ENCODE data around the gene ZNF679. TPM values are rescaled to one million over a fixed set of nuclear protein-coding genes. Genes with fewer than 3 reads are reported as not detected.
"Not testable (repeated sequence)": the region's sequence is repeated elsewhere in the genome, so short reads cannot be mapped to it uniquely, and the experiment has no call there.

The ZNF679 gene
- total RNA-seq, 1 experiment from 2014 or later, result not detected

DNA sequence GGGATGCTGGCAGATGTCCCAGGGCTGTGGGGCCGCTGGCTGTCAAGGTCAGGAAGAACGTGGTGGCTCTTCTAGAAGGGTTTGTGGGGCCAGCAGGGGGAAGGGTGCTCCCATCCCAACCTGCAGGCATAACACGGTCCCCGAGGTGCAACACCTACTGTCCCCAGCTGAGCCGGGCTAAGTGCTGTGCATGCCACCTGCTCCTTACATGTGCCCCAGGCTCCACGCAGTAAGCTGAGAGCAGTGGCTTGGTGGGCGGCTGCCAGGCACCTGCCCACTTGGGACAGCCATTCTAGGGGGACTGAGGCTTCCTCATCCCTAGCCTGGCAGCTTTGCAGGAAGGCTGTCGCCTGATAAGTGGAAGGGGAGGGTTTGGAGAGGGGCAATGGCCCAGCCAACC, 35.5 kb upstream of the ZNF679 start:
- ChIA-PET CTCF (no interaction called here), POLR2A (ENCODE audit: unreplicated experiment) (no interaction called here)
- intact Hi-C loops (cut with micrococcal nuclease; ENCODE audit: unreplicated experiment), result no loop called here
- Histone ChIP-seq H2AFZ (no peak overlapping the region), H4K20me1 (ENCODE audit: insufficient read depth) (no peaks in the 10 kb centered on the region), H3K4me3 (no peak overlapping the region), H3K4me1 (replicated peaks; ENCODE audit: insufficient read depth) (no peaks in the 10 kb centered on the region), H3K9me2 (ENCODE audit: insufficient read depth) (no peaks in the 10 kb centered on the region), H3K27me3 (ENCODE audit: insufficient read depth, low read depth) (no peaks in the 10 kb centered on the region), H3K27ac (no peak overlapping the region), H3K36me3 (ENCODE audit: low read depth) (no peaks in the 10 kb centered on the region), H3K79me2 (ENCODE audit: low read depth) (no peaks in the 10 kb centered on the region), H3K9me3 (ENCODE audit: insufficient read depth, low read depth) (no peaks in the 10 kb centered on the region), H3F3A (ENCODE audit: insufficient read depth, low read depth) (no peaks in the 10 kb centered on the region), H3K4me2 (no peak overlapping the region)
- DNase-seq, result no peak
- BruUV-seq (replicated peaks), result no TSS peak
- no peak for TF ChIP-seq EZH2 (IDR thresholded peaks at IDR 0.05; ENCODE audit: low read depth)
- TF ChIP-seq, protein P1, sequence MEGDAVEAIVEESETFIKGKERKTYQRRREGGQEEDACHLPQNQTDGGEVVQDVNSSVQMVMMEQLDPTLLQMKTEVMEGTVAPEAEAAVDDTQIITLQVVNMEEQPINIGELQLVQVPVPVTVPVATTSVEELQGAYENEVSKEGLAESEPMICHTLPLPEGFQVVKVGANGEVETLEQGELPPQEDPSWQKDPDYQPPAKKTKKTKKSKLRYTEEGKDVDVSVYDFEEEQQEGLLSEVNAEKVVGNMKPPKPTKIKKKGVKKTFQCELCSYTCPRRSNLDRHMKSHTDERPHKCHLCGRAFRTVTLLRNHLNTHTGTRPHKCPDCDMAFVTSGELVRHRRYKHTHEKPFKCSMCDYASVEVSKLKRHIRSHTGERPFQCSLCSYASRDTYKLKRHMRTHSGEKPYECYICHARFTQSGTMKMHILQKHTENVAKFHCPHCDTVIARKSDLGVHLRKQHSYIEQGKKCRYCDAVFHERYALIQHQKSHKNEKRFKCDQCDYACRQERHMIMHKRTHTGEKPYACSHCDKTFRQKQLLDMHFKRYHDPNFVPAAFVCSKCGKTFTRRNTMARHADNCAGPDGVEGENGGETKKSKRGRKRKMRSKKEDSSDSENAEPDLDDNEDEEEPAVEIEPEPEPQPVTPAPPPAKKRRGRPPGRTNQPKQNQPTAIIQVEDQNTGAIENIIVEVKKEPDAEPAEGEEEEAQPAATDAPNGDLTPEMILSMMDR (conservative IDR thresholded peaks at IDR 0.05), result no peak

GRCh38 chr7:64206903-64207302, 21.4 kb upstream of the ZNF679 start, which contains the start of gene ZNF735:
ZNF735 (plus strand) TSS chr7:64207203; CDS start chr7:64207203, 0 bp downstream.
- H3K79me2 ChIP-seq (ENCODE audit: low read depth), result no peaks in the 10 kb centered on the region
- TF ChIP-seq EZH2 (IDR thresholded peaks at IDR 0.05; ENCODE audit: low read depth), result no peak
- TF ChIP-seq, protein P1 (conservative IDR thresholded peaks at IDR 0.05), result no peak
- H4K20me1 ChIP-seq (ENCODE audit: insufficient read depth), result no peaks in the 10 kb centered on the region
- no peaks in the 10 kb centered on the region for H3K4me1 ChIP-seq (replicated peaks; ENCODE audit: insufficient read depth)
- H3K27me3 ChIP-seq (ENCODE audit: insufficient read depth, low read depth), result no peaks in the 10 kb centered on the region
- H3K36me3 ChIP-seq (ENCODE audit: low read depth), result no peaks in the 10 kb centered on the region
- no peak within 1 kb of the TSS for H3K4me3 ChIP-seq
- H3K27ac ChIP-seq, result no peak within 1 kb of the TSS
- H3K9me2 ChIP-seq (ENCODE audit: insufficient read depth), result no peaks in the 10 kb centered on the region
- no peak for DNase-seq
- H3F3A ChIP-seq (ENCODE audit: insufficient read depth, low read depth), result no peaks in the 10 kb centered on the region
- H2AFZ ChIP-seq, result no peak within 1 kb of the TSS
- BruUV-seq (replicated peaks), result no TSS peak
- intact Hi-C loops (cut with micrococcal nuclease; ENCODE audit: unreplicated experiment), result no loop called here
- ChIA-PET POLR2A (ENCODE audit: unreplicated experiment) (no interaction called here), CTCF (no interaction called here)
- H3K9me3 ChIP-seq (ENCODE audit: insufficient read depth, low read depth), result no peaks in the 10 kb centered on the region
- no peak within 1 kb of the TSS for H3K4me2 ChIP-seq

GRCh38 chr7:64219710-64220298, 8.5 kb upstream of the ZNF679 start:
- H2AFZ ChIP-seq; H3K9me3 ChIP-seq (ENCODE audit: insufficient read depth, low read depth); intact Hi-C loops (cut with micrococcal nuclease; ENCODE audit: unreplicated experiment); H3K4me3 ChIP-seq; POLR2A ChIA-PET (ENCODE audit: unreplicated experiment); DNase-seq; H4K20me1 ChIP-seq (ENCODE audit: insufficient read depth); H3K4me1 ChIP-seq (replicated peaks; ENCODE audit: insufficient read depth); H3K36me3 ChIP-seq (ENCODE audit: low read depth); H3K9me2 ChIP-seq (ENCODE audit: insufficient read depth); H3K27me3 ChIP-seq (ENCODE audit: insufficient read depth, low read depth); H3K79me2 ChIP-seq (ENCODE audit: low read depth); H3K4me2 ChIP-seq; BruUV-seq (replicated peaks); H3F3A ChIP-seq (ENCODE audit: insufficient read depth, low read depth); CTCF ChIA-PET; H3K27ac ChIP-seq: not testable (repeated sequence)

DNA sequence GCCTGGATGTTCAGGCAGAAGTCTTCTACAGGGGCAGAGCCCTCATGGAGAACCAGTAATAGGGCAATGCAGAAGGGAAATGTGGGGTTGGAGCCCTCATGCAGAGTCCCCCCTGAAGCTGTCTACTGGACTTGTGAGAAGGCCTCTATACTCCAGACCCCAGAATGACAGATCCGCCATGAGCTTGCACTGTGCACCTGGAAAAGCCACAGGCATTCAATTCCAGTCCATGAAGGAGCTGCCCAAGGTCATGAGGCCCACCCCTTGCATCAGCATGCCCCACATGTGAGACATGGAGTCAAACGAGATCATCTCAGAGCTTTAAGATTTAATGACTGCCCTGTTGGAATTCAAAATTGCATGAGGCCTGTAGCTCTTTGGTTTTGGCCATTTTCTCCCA, 4.9 kb upstream of the ZNF679 start:
- Histone ChIP-seq H3K9me3 (ENCODE audit: insufficient read depth, low read depth) (no peaks in the 10 kb centered on the region), H3K27me3 (ENCODE audit: insufficient read depth, low read depth) (no peaks in the 10 kb centered on the region), H3K79me2 (ENCODE audit: low read depth) (no peaks in the 10 kb centered on the region), H4K20me1 (ENCODE audit: insufficient read depth) (no peaks in the 10 kb centered on the region), H2AFZ (no peak overlapping the region), H3K4me3 (no peak overlapping the region), H3K4me1 (replicated peaks; ENCODE audit: insufficient read depth) (no peaks in the 10 kb centered on the region), H3K36me3 (ENCODE audit: low read depth) (no peaks in the 10 kb centered on the region), H3K4me2 (no peak overlapping the region), H3K9me2 (ENCODE audit: insufficient read depth) (no peaks in the 10 kb centered on the region), H3F3A (ENCODE audit: insufficient read depth, low read depth) (no peaks in the 10 kb centered on the region), H3K27ac (no peak overlapping the region)
- intact Hi-C loops (cut with micrococcal nuclease; ENCODE audit: unreplicated experiment), result no loop called here
- BruUV-seq (replicated peaks), result no TSS peak
- DNase-seq, result no peak
- ChIA-PET POLR2A (ENCODE audit: unreplicated experiment) (no interaction called here), CTCF (no interaction called here)
- TF ChIP-seq, protein P1 (conservative IDR thresholded peaks at IDR 0.05), result no peak
- no peak for TF ChIP-seq EZH2 (IDR thresholded peaks at IDR 0.05; ENCODE audit: low read depth)

Measured in PC-9 (cell line).